ENCODE data around the gene NNMT.
A peak's percentile ranks its signal among the peaks of the same experiment; 100 is the strongest.

Gene NNMT

DNA sequence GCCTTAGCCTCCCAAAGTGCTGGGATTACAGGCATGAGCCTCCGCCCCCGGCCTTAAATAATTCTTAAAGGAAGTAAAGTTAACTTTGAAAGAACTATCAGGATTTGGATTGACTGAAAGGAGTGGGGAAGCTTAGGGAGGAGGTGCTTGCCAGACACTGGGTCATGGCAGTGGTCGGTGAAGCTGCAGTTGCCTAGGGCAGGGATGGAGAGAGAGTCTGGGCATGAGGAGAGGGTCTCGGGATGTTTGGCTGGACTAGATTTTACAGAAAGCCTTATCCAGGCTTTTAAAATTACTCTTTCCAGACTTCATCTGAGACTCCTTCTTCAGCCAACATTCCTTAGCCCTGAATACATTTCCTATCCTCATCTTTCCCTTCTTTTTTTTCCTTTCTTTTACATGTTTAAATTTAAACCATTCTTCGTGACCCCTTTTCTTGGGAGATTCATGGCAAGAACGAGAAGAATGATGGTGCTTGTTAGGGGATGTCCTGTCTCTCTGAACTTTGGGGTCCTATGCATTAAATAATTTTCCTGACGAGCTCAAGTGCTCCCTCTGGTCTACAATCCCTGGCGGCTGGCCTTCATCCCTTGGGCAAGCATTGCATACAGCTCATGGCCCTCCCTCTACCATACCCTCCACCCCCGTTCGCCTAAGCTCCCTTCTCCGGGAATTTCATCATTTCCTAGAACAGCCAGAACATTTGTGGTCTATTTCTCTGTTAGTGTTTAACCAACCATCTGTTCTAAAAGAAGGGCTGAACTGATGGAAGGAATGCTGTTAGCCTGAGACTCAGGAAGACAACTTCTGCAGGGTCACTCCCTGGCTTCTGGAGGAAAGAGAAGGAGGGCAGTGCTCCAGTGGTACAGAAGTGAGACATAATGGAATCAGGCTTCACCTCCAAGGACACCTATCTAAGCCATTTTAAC, at the start of gene NNMT:
Gene NNMT (plus strand): TSS at position 724 of the 929 bp plus-strand sequence. CDS start 158 bp downstream, at position 882.
- Histone ChIP-seq H3K9ac (no peak within 1 kb of the TSS), H3K4me2 (no peak within 1 kb of the TSS), H3K4me1 (no peaks in the 10 kb centered on the region), H3K4me3 (no peak within 1 kb of the TSS), H3K36me3 (no peaks in the 10 kb centered on the region), H4K20me1 (no peaks in the 10 kb centered on the region), H3K27me3 (no peaks in the 10 kb centered on the region), H3K27ac (no peak within 1 kb of the TSS), H3K9me3 (replicated peaks in 1 of 11) (peaks cover 0 to 8% (median 0%) of the 10 kb centered on the region in 11 experiments; a peak in 6 of 22 replicates)
- no peak for TF ChIP-seq Cebpa-rat (IDR thresholded peaks at IDR 0.05)

DNA sequence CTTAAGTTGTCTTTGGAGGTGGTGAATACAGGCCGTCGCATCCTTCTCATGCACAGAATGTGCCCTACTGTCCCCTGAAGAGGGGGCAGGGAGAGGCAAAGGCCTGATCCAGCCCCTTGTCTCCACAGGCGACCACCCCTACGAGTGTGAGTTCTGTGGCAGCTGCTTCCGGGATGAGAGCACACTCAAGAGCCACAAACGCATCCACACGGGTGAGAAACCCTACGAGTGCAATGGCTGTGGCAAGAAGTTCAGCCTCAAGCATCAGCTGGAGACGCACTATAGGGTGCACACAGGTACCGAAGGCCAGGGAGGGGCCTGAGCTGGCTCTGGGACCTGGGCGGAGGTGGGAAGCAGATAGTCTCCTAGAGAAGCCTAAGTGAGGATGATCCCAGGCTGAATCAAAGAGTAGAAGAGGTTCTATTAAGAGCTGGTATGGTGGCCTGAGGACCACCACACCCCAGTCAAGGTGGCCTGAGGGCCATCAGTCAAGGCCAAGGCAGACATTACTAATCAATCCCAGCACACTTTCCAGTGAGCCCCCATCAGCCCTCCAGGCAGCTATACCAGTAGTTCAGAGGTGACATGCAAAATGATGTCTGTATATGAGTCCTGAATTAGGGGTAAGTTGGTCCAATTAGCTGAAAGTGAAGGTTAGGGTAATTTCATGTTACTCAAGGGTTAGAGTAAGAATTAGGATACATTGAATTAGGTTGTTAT, 49.0 kb upstream of the NNMT start:
- H3K36me3 ChIP-seq: no peaks in the 10 kb centered on the region
- no peak overlapping the region for H3K9ac ChIP-seq
- H3K27me3 ChIP-seq: no peaks in the 10 kb centered on the region
- H3K27ac ChIP-seq: no peak overlapping the region
- H3K4me2 ChIP-seq: no peak overlapping the region
- no peaks in the 10 kb centered on the region; a peak in 1 of 22 replicates for H4K20me1 ChIP-seq
- no peaks in the 10 kb centered on the region for H3K9me3 ChIP-seq (replicated peaks in 1 of 11)
- peaks cover 0 to 16% (median 13%) of the 10 kb centered on the region in 10 experiments; a peak in 16 of 20 replicates for H3K4me1 ChIP-seq
- H3K4me3 ChIP-seq: no peak overlapping the region
- no peak for TF ChIP-seq Cebpa-rat (IDR thresholded peaks at IDR 0.05)

DNA sequence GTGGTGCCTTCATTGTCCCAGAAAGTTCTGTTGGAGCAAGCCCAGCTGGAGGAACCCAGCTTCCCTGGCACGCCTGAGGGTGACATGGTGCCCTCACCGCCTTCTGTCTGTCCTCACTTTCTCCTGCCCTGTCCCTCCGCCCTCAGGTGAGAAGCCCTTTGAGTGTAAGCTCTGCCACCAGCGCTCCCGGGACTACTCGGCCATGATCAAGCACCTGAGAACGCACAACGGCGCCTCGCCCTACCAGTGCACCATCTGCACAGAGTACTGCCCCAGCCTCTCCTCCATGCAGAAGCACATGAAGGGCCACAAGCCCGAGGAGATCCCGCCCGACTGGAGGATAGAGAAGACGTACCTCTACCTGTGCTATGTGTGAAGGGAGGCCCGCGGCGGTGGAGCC, 46.0 kb upstream of the NNMT start:
- Histone ChIP-seq H3K9ac (no peak overlapping the region), H3K9me3 (replicated peaks in 1 of 11) (no peaks in the 10 kb centered on the region), H4K20me1 (peaks cover 0 to 3% (median 0%) of the 10 kb centered on the region in 11 experiments; a peak in 1 of 22 replicates), H3K4me1 (peaks cover 0 to 27% (median 15%) of the 10 kb centered on the region in 10 experiments; a peak in 16 of 20 replicates), H3K27ac (no peak overlapping the region), H3K4me2 (no peak overlapping the region), H3K36me3 (no peaks in the 10 kb centered on the region), H3K4me3 (no peak overlapping the region), H3K27me3 (no peaks in the 10 kb centered on the region)
- no peak for TF ChIP-seq Cebpa-rat (IDR thresholded peaks at IDR 0.05)

DNA sequence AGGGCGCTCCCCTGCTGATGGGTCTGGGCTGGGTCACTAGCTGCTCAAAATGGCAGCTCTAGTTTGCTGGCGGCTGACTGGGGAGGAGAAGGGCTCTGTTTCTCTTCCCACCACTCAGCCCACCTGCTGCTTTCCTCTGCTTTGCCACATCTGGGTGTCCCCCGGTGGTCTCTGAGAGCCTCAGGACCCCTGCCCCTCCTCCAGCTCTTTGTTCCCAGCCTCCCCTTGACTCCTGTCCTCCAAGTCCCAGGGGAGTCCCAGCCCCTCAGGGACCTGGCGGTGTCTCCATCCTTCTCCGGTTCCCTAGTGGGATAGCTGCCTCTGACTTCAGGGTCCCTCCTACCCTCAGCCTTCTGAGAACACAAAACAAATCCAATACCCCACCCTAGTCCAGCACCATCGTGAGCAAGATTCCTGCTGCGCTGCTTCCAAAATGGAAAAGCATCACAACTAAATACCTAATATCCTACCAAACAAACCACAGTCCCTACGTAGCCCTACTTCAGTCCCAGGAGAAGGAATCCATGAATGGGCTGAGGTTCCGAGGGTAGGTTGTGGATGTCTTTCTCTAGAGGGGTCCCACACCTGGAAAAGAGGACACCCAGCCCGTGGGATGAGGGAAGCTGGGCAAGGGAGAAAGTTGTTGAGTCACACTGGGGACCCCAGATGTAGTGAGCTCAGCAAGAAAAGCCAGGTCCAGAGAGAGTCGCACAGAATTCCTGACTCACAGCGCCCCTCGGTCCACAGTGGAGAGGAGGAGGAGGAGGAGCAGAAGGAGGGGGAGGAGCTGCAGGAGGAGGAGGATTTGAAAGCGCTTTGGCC, 45.0 kb upstream of the NNMT start:
- H3K4me1 ChIP-seq: peaks cover 0 to 27% (median 15%) of the 10 kb centered on the region in 10 experiments; a peak in 16 of 20 replicates
- no peaks in the 10 kb centered on the region for H3K36me3 ChIP-seq
- peak overlapping the region in 8 of 11 experiments; percentile 40 to 82 (median 56); a peak in 16 of 22 replicates for H3K4me2 ChIP-seq
- H3K27ac ChIP-seq: no peak overlapping the region
- no peaks in the 10 kb centered on the region for H3K9me3 ChIP-seq (replicated peaks in 1 of 11)
- TF ChIP-seq Cebpa-rat (IDR thresholded peaks at IDR 0.05): no peak
- 0 out of 22 replicates have a peak, but pooled peaks cover 0 to 3% (median 0%) of the 10 kb centered on the region in 11 experiments for H4K20me1 ChIP-seq
- no peaks in the 10 kb centered on the region for H3K27me3 ChIP-seq
- H3K9ac ChIP-seq: no peak overlapping the region
- H3K4me3 ChIP-seq: no peak overlapping the region

DNA sequence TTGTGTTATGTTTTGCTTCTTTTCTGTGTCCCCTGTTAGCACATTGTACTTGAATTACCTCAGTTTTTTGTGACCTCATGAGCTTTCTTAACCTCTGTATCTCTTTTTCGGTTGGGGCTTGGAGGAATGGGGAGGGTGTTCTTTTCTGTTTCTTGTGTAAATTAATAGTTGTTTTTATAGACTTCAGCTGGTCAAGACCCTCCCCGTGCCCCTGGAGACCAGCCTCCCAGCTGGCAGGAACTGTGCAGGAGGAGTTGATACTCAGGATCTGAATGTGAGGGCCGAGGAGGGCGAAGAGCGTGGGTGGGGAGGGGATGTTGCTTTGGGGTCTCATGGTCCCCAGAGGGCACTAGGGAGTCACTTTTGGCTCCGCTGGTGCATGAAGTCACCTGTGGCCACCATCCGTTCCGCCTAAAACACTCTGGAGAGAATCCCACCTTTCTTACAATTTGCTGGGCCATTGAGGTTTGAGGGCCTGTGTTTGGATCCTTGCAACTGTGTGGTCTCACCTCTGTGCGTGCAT, 44.3 kb upstream of the NNMT start:
- H3K4me3 ChIP-seq: no peak overlapping the region
- no peak overlapping the region for H3K27ac ChIP-seq
- H3K9ac ChIP-seq: no peak overlapping the region
- no peak for TF ChIP-seq Cebpa-rat (IDR thresholded peaks at IDR 0.05)
- peak overlapping the region in 8 of 11 experiments; percentile 40 to 82 (median 56); a peak in 16 of 22 replicates for H3K4me2 ChIP-seq
- no peaks in the 10 kb centered on the region for H3K9me3 ChIP-seq (replicated peaks in 1 of 11)
- no peaks in the 10 kb centered on the region for H3K36me3 ChIP-seq
- 0 out of 22 replicates have a peak, but pooled peaks cover 0 to 4% (median 0%) of the 10 kb centered on the region in 11 experiments for H4K20me1 ChIP-seq
- H3K4me1 ChIP-seq: peaks cover 0 to 29% (median 15%) of the 10 kb centered on the region in 10 experiments; a peak in 16 of 20 replicates
- H3K27me3 ChIP-seq: no peaks in the 10 kb centered on the region

DNA sequence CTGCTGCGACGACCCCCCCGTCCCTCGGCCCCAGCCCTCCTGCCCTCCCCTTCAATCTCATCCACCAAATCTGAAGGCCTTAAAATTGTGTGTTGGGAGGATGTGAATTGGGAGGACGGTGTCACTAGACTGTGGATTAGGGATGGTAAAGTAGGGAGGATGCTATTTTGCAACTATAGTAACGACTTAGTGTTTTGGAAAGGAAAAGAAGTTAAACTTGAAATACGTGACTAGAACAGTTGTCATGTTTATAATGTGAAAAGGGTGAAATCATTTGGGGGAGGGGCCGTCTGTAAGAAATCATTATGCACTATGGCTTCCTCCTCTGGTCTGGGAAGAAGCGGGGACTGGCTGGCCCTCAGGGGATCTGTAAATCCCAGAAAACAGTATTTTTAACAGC, 43.4 kb upstream of the NNMT start:
- TF ChIP-seq Cebpa-rat (IDR thresholded peaks at IDR 0.05): no peak

DNA sequence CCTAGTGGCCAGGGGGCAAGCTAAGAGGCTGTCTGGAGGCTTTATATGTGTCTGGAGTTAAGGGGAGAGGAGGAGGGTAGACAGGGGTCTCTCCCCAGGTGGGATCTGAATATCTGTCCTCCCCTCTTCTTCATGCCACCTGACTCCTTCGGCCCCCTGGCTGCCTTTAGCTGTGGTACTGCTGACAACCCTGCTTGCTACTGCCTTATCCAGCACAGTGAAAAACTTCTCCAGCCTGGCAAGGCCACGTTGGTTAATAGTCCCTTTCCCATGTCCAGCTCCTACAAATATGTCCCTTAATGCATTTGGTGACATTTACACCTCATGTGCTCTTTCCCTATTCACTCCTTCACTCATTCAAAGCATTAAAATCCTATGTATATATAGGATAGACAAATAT, 42.4 kb upstream of the NNMT start:
- Histone ChIP-seq H3K27me3 (no peaks in the 10 kb centered on the region), H3K27ac (no peak overlapping the region), H3K36me3 (no peaks in the 10 kb centered on the region), H3K4me2 (no peak overlapping the region), H3K9me3 (replicated peaks in 1 of 11) (no peaks in the 10 kb centered on the region), H4K20me1 (peaks cover 0 to 17% (median 0%) of the 10 kb centered on the region in 11 experiments; a peak in 2 of 22 replicates), H3K4me1 (peaks cover 2 to 43% (median 23%) of the 10 kb centered on the region in 10 experiments; a peak in 19 of 20 replicates), H3K9ac (no peak overlapping the region), H3K4me3 (no peak overlapping the region)
- TF ChIP-seq Cebpa-rat (IDR thresholded peaks at IDR 0.05): no peak

More for the DNA sequence above, 43.4 kb upstream of the NNMT start:
- Histone ChIP-seq H3K27ac (no peak overlapping the region), H3K27me3 (no peaks in the 10 kb centered on the region), H3K4me2 (peak overlapping the region in 5 of 11 experiments; percentile 8 to 82 (median 61); a peak in 4 of 22 replicates), H4K20me1 (peaks cover 0 to 8% (median 0%) of the 10 kb centered on the region in 11 experiments; a peak in 1 of 22 replicates), H3K9ac (no peak overlapping the region), H3K9me3 (replicated peaks in 1 of 11) (no peaks in the 10 kb centered on the region), H3K4me1 (peaks cover 0 to 33% (median 15%) of the 10 kb centered on the region in 10 experiments; a peak in 16 of 20 replicates), H3K36me3 (no peaks in the 10 kb centered on the region), H3K4me3 (no peak overlapping the region)

DNA sequence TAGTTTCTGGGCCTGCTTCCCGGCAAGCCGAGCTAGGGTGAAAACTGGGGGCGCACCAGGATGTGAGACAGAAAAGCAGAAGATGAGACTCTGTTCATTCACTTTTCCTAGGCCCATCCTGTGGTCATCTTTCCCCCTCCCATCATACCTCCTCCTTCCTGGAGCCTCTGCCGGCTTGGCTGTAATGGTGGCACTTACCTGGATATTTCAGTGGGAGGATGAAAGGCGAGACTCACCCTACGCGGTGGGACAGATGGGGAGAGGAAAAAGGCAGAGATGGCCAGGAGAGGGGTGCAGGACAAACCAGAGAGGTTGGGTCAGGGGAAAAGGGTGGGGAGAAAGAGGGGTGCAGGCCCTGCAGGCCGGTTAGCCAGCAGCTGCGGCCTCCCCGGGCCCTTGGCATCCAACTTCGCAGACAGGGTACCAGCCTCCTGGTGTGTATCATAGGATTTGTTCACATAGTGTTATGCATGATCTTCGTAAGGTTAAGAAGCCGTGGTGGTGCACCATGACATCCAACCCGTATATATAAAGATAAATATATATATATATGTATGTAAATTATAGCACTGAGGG, 41.5 kb upstream of the NNMT start:
- no peak overlapping the region for H3K4me3 ChIP-seq
- H3K27ac ChIP-seq: no peak overlapping the region
- no peak overlapping the region for H3K9ac ChIP-seq
- no peaks in the 10 kb centered on the region for H3K36me3 ChIP-seq
- H3K27me3 ChIP-seq: no peaks in the 10 kb centered on the region
- no peak overlapping the region for H3K4me2 ChIP-seq
- no peaks in the 10 kb centered on the region for H3K9me3 ChIP-seq (replicated peaks in 1 of 11)
- H3K4me1 ChIP-seq: peaks cover 6 to 52% (median 31%) of the 10 kb centered on the region in 10 experiments; a peak in 19 of 20 replicates
- peaks cover 0 to 23% (median 0%) of the 10 kb centered on the region in 11 experiments; a peak in 2 of 22 replicates for H4K20me1 ChIP-seq
- TF ChIP-seq Cebpa-rat (IDR thresholded peaks at IDR 0.05): no peak
